Muscle of leg (tissue), 11 donors: ENCODE measurements around the gene CDC14C. TPM values are rescaled to one million over a fixed set of nuclear protein-coding genes. Genes with fewer than 3 reads are reported as not detected.

Source experiments
- DNase-seq: peaks from one replicate; pipeline ENCODE4 v3.0.0; 2013
- H3K27ac ChIP-seq: one replicate; pipeline ENCODE4 v1.5.1; 2013; ENCODE audit warnings: mild to moderate bottlenecking, low read length, control low read depth
- H3K27me3 ChIP-seq: one replicate; pipeline ENCODE4 v1.6.1; 2013; ENCODE audit warnings: low read length; ENCODE audit not compliant: control insufficient read depth, insufficient read depth
- H3K36me3 ChIP-seq: one replicate; pipeline ENCODE4 v1.6.1; 2013; ENCODE audit warnings: low read length; ENCODE audit not compliant: control insufficient read depth, insufficient read depth
- H3K4me1 ChIP-seq: one replicate; pipeline ENCODE4 v1.6.1; 2013; ENCODE audit warnings: low read length; ENCODE audit not compliant: control insufficient read depth, insufficient read depth
- H3K4me3 ChIP-seq: one replicate; pipeline ENCODE4 v1.5.1; 2013; ENCODE audit warnings: low read length, control low read depth
- H3K9me3 ChIP-seq: replicated peaks from 2 replicates; pipeline ENCODE4 v1.6.1; 2013; ENCODE audit warnings: low read depth, low read length; ENCODE audit not compliant: control insufficient read depth
- WGBS: methylation state at CpG from one replicate; pipeline ENCODE4 v1.1.5; 2013; ENCODE audit warnings: missing lambda C conversion rate; ENCODE audit not compliant: insufficient coverage; 5-methylcytosine and 5-hydroxymethylcytosine counted together
- polyA plus RNA-seq, 8 donors: library from polyadenylated mRNA; unstranded; fragments of 120-200 nt; gene quantifications; one replicate each; pipeline versions ENCODE4 v1.2.1 to v1.2.3, GENCODE V29; 2013; ENCODE audit warnings: inconsistent platforms in 1 of 8, low replicate concordance in 1 of 8; ENCODE audit not compliant: insufficient read length in 8 of 8, insufficient read depth in 1 of 8
- total RNA-seq: library from RNA; stranded (reverse); fragments of 120-200 nt; gene quantifications from one replicate; pipeline ENCODE4 v1.2.4, GENCODE V29; 2013

Gene CDC14C
- total and polyA plus RNA-seq, 9 donors: 0.04 to 0.07 TPM; not detected in 7

GRCh38 chr7:48971173-48971572 is 46.8 kb downstream of the CDC14C start:
- no peaks in the 10 kb centered on the region for H3K4me1 ChIP-seq
- H3K9me3 ChIP-seq: no peaks in the 10 kb centered on the region
- H3K27me3 ChIP-seq: no peaks in the 10 kb centered on the region
- no peaks in the 10 kb centered on the region for H3K36me3 ChIP-seq
- no CpG with 5 or more reads among the region's 1 CpG for WGBS
- no peak for DNase-seq
- no peak overlapping the region for H3K4me3 ChIP-seq
- no peak overlapping the region for H3K27ac ChIP-seq

GRCh38 chr7:48976253-48976652 is 51.9 kb downstream of the CDC14C start:
- Histone ChIP-seq H3K9me3 (no peaks in the 10 kb centered on the region), H3K27me3 (no peaks in the 10 kb centered on the region), H3K27ac (no peak overlapping the region), H3K4me1 (no peaks in the 10 kb centered on the region), H3K4me3 (no peak overlapping the region), H3K36me3 (no peaks in the 10 kb centered on the region)
- no peak for DNase-seq
- WGBS: no CpG with 5 or more reads among the region's 5 CpGs

GRCh38 chr7:48976850-48977249 is 52.5 kb downstream of the CDC14C start:
- H3K27ac ChIP-seq: no peak overlapping the region
- no peaks in the 10 kb centered on the region for H3K27me3 ChIP-seq
- H3K9me3 ChIP-seq: no peaks in the 10 kb centered on the region
- 58% methylated on average over 2 of the region's 5 CpGs for WGBS
- no peak for DNase-seq
- no peaks in the 10 kb centered on the region for H3K4me1 ChIP-seq
- no peaks in the 10 kb centered on the region for H3K36me3 ChIP-seq
- no peak overlapping the region for H3K4me3 ChIP-seq
